ENCODE data around the gene JMJD4.

The JMJD4 gene

GRCh38 chr1:227749916-227750710 is 15.0 kb upstream of the JMJD4 start:
- DNase-seq (ENCODE audit: low read depth) = no peak

DNA sequence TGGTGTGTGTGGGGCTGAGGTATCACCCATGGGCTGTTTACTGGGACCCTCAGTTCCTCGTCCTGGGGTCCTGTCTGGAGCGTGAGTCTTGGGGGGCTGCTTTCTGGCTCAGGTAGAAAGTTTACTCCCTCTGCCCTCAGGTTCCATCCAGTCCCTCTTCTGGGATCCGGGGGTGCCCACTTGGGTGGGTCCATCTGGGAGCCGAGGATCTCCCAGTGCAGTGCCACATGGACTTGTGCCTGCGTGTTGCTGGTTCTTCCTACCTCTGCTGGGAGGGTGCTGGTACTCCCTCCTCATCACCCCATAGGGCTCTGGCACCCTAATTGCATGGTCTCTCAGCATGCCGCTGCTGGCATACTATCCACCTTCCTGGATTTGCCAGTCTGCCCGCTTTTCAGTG is 14.1 kb upstream of the JMJD4 start:
- DNase-seq (ENCODE audit: low read depth) = no peak

- DNase-seq (ENCODE audit: low read depth) = no peak
Observed at GRCh38 chr1:227748496-227749182, 13.5 kb upstream of the JMJD4 start.

DNA sequence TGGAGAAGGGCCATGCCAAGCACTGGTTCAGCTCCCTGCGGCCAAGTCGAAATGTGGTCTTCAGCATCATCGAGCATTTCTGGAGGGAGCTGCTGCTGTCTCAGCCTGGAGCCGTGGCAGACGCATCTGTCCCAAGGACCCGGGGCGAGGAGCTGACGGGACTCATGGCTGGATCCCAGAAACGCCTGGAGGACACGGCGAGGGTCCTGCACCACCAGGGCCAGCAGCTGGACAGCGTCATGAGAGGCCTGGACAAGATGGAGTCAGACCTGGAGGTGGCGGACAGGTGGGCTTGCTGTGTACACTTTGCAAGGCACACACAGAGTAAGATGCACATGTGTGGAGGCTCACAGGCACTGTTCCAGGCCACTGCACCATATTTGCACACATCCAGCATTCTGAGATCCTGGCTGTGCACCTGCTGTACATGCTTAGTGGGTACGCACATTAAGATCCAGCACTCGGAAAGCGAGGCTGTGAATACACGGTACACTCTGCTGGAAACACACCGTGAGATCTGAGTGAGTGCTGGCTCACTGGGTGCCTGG is 12.9 kb upstream of the JMJD4 start:
- no peak for DNase-seq (ENCODE audit: low read depth)

GRCh38 chr1:227747382-227747781 is 12.3 kb upstream of the JMJD4 start:
- no peak for DNase-seq (ENCODE audit: low read depth)

- no peak for DNase-seq (ENCODE audit: low read depth)
Observed at GRCh38 chr1:227746676-227747075, 11.6 kb upstream of the JMJD4 start.

DNA sequence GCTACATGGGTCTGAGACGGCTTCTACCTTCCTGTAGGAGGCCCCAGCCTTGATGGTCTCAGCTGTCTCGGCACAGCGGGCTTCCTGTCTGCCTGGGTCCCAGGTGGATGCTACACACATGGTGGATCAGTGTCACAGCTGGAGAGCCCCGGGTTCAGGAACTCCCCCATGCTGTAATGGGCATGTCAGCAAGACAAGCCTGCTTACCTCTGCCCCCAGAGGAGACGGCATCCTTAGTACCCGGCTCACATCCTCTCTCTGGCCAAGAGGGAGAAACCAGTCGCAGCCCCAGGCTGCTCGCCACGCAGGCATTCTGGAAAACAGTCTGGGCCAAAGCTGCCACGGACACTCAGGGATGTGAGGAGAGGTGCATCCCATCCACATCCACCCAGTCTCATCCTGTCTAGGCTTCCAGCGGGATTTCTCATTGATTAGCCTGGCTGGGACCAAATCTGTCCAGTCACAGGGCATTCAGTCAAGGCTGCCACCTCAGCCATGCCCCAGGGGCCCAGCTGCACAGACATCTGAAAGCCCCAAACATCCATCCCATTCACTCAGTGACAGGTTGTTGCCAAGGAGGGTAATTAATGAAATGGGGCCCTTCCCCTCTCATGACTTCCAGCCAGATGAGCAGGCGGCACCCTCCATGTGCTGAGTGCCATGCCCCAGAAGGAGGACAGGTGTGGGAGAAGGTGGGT is 10.6 kb upstream of the JMJD4 start:
- DNase-seq (ENCODE audit: low read depth) = no peak

- no peak for DNase-seq (ENCODE audit: low read depth)
Observed at GRCh38 chr1:227744668-227745067, 9.6 kb upstream of the JMJD4 start.

GRCh38 chr1:227742738-227743715 is 7.9 kb upstream of the JMJD4 start:
- no peak for DNase-seq (ENCODE audit: low read depth)

DNA sequence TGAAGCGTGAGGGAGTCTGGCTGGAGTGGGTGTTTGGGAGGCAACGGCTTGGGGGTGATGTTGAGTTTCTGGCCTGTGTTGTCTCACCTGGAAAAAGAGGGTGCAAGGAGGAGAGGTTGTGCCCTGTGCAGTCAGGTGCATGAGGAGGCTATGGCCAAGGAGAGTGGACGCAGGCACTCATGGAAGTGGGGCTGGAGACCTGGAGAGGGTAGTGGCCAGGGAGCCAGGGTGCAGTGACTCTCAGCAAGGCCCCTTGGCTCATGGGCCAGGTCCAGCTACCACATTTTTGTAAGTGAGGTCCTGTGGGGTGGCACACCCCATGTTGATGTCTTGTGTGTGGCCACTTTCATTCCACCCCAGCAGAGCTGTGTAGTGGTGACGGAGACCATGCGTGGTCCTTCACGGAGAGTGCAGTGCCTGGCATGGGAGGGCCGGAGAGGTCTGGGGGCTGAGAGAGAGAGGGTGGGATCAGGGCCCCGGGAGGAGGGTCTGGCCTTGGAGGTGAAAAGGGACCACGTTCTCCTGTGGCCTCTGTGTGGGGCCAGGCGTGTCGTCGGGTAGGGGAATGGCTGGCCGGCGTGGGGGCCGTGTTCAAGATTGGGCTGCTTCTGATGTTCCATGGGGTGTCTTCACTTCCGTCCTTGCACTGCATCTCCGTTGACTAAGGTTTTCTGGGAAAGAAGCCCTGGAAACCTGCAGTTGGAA is 6.2 kb upstream of the JMJD4 start:
- no peak for DNase-seq (ENCODE audit: low read depth)

GRCh38 chr1:227740401-227740960 is 5.4 kb upstream of the JMJD4 start:
- DNase-seq (ENCODE audit: low read depth) = no peak

DNA sequence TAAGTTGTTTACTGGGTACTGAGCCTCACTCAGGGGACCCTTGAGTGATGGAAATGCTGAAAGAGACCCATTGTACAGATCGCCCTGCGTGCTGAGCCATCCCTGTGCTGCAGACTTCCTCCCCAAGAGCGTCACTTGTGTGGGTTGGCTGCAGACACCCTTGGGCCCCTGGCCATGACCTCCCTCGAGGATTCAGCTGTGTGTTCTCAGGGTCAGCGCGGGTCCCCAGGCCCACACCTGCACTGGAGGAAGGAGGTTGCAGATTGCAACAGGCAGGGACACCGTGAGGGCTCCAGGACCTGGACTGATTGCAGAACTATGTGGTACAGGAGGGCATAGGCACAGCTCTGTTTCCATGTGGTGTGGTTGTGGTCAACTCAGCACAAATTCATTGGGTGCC is 4.5 kb upstream of the JMJD4 start:
- DNase-seq (ENCODE audit: low read depth) = no peak

GRCh38 chr1:227738820-227739219 is 3.7 kb upstream of the JMJD4 start:
- DNase-seq (ENCODE audit: low read depth) = no peak

- DNase-seq (ENCODE audit: low read depth) = no peak
Observed at GRCh38 chr1:227736814-227737432, 1.8 kb upstream of the JMJD4 start.

DNA sequence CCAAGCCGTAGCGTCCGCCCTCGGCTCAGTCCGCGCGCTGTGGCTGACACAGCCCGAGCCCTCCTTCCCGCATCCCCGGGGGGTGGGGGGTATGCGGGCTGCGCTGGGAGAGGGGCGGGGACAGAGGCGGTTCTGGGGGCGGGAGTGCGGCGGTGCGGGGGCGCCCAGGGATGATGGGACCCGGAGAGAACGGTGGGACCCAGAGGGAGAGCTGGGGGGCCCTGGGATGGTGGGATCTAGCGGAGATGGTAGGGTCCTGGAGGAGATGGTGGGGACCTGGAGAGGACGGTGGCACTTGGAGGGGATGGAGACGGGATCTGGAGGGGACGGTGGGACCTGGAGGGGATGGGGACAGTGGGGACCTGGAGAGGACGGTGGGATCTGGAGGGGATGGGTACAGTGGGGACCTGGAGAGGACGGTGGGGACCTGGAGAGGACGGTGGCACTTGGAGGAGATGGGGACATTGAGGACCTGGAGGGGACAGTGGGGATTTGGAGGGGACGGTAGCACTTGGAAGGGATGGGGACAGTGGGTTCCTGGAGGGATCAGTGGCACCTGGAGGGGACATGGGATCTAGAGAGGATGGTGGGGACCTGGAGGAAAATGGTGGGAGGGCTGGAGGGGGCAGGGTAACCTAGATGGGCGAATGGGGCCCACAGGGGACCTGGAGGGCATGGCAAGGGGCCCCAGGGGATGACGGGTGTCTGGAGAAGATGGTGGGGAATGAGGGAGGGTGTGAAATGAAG is 610 bp upstream of the JMJD4 start:
- no peak for DNase-seq (ENCODE audit: low read depth)

- no peak for DNase-seq (ENCODE audit: low read depth)
Observed at GRCh38 chr1:227734546-227734855, 601 bp downstream of the JMJD4 start.

DNA sequence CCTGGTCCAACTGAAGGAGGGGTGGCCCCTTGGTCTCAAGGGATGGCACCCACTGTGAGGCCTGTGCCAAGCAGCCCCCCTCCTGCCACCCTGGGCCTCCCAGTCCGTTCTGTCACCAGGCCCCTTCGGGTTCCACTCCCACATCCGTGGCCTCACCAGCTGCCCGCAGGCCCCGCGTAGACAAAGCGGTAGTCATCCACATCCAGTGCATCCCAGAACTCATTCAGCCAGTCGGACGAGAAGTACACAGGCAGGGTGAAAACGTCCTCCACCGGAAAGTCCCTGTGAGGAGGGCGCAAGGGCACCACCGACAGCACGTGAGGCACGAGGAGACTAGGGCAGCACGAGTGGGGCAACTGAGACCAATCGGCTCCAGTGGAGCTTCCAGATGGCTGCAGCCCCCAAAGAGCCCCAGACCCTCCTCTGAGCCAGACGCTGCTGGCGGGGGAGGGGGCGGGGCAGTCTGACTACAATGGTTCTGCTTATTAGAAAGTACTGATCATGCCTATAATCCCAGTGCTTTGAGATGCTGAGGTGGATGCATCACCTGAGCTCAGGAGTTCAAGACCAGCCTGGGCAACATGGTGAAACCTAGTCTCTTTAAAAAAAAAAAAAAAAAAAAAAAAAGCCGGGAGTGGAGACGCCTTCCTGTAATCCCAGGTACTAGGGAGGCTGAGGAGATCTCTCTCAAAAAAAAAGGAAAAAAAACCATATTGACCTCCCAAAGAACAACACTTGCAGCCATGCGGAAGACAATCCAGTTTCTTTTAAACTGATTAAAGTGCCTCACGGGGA is 1.2 kb downstream of the JMJD4 start:
- DNase-seq (ENCODE audit: low read depth) = no peak

- no peak for DNase-seq (ENCODE audit: low read depth)
Observed at GRCh38 chr1:227733309-227733705, 1.8 kb downstream of the JMJD4 start.

Measured in stimulated activated CD8-positive, alpha-beta memory T cell treated with anti-CD3 and anti-CD28 coated beads, Interleukin-15, amount 100 ng/mL, for 24 hours (primary cell).